ENCODE measurements around the gene MAMSTR. TPM values are rescaled to one million over a fixed set of nuclear protein-coding genes. Genes with fewer than 3 reads are reported as not detected.

The MAMSTR gene
- total RNA-seq, 4 donors from 2014 or later, result 3.4 to 10.8 (median 5.4) TPM

- DNase-seq (no peak), ATAC-seq (no peak)
- Histone ChIP-seq H3K9me3 (no peaks in the 10 kb centered on the region), H3K27me3 (no peaks in the 10 kb centered on the region), H3K4me3 (no peak overlapping the region), H3K27ac (peak overlapping the region in 1 of 4 donors; percentile 1), H3K36me3 (no peaks in the 10 kb centered on the region), H3K4me1 (peaks cover 8 to 17% of the 10 kb centered on the region in 2 donors)
- TF ChIP-seq CTCF (IDR thresholded peaks at IDR 0.05 in 4 of 5, conservative IDR thresholded peaks at IDR 0.05 in 1 of 5) (no peak), POLR2A (IDR thresholded peaks at IDR 0.05) (no peak)
- intact Hi-C loops (cut with DNase I; ENCODE audit: low total_unique reads) (no loop called here), in situ Hi-C loops (cut with MboI; ENCODE audit: low sequenced_read_pairs in 4 of 4) (no loop called here)
Observed at GRCh38 chr19:48750351-48750750, 30.8 kb upstream of the MAMSTR start.

- no peak overlapping the region for H3K4me3 ChIP-seq
- H3K27ac ChIP-seq, result peak overlapping the region in 1 of 4 donors; percentile 1
- in situ Hi-C loops (cut with MboI; ENCODE audit: low sequenced_read_pairs in 4 of 4) (loop anchor here in 2 of 4 donors (10.0 to 25.0 kb wide), 2 partner anchors 105 to 112 kb away; partner anchors contain the start of genes CA11 (in 2 of the 2) and DBP (in 1 of the 2)), intact Hi-C loops (cut with DNase I; ENCODE audit: low total_unique reads) (no loop called here)
- no peaks in the 10 kb centered on the region for H3K36me3 ChIP-seq
- TF ChIP-seq CTCF (IDR thresholded peaks at IDR 0.05 in 4 of 5, conservative IDR thresholded peaks at IDR 0.05 in 1 of 5) (no peak), POLR2A (IDR thresholded peaks at IDR 0.05) (no peak)
- H3K9me3 ChIP-seq, result no peaks in the 10 kb centered on the region
- peaks cover 4 to 12% of the 10 kb centered on the region in 2 donors for H3K4me1 ChIP-seq
- DNase-seq (no peak), ATAC-seq (no peak)
- H3K27me3 ChIP-seq, result no peaks in the 10 kb centered on the region
Observed at GRCh38 chr19:48749571-48750198, 30.2 kb upstream of the MAMSTR start.

GRCh38 chr19:48746738-48747575, 27.4 kb upstream of the MAMSTR start, which contains the start of gene IZUMO1:
Gene IZUMO1, minus strand, starts transcription at chr19:48746909. Its CDS starts 1,050 bp downstream, at chr19:48745859.
- DNase-seq (peak; percentile 68 to 77), ATAC-seq (peak; percentile 87 to 95)
- H3K4me3 ChIP-seq, result peak within 1 kb of the TSS; percentile 41 to 56 (median 48)
- no peaks in the 10 kb centered on the region for H3K9me3 ChIP-seq
- in situ Hi-C loops (cut with MboI; ENCODE audit: low sequenced_read_pairs in 4 of 4) (loop anchor here in 2 of 4 donors (10.0 to 25.0 kb wide), 2 partner anchors 102 to 110 kb away; partner anchors contain the start of genes CA11 (in 2 of the 2) and DBP (in 1 of the 2)), intact Hi-C loops (cut with DNase I; ENCODE audit: low total_unique reads) (no loop called here)
- no peaks in the 10 kb centered on the region for H3K36me3 ChIP-seq
- TF ChIP-seq POLR2A (IDR thresholded peaks at IDR 0.05) (peak in 1 of 2 donors; percentile 53), CTCF (IDR thresholded peaks at IDR 0.05 in 4 of 5, conservative IDR thresholded peaks at IDR 0.05 in 1 of 5) (no peak)
- H3K4me1 ChIP-seq, result peaks cover 4 to 5% of the 10 kb centered on the region in 2 donors
- H3K27me3 ChIP-seq, result no peaks in the 10 kb centered on the region
- peak within 1 kb of the TSS; percentile 73 to 82 (median 80) for H3K27ac ChIP-seq

- Histone ChIP-seq H3K4me3 (no peak overlapping the region), H3K27ac (peak overlapping the region; percentile 73 to 82 (median 80)), H3K36me3 (no peaks in the 10 kb centered on the region), H3K27me3 (no peaks in the 10 kb centered on the region), H3K9me3 (no peaks in the 10 kb centered on the region), H3K4me1 (peaks cover 4 to 5% of the 10 kb centered on the region in 2 donors)
- no peak for ATAC-seq
- in situ Hi-C loops (cut with MboI; ENCODE audit: low sequenced_read_pairs in 4 of 4) (loop anchor here in 2 of 4 donors (10.0 to 25.0 kb wide), 2 partner anchors 101 to 109 kb away; partner anchors contain the start of genes CA11 (in 2 of the 2) and DBP (in 1 of the 2)), intact Hi-C loops (cut with DNase I; ENCODE audit: low total_unique reads) (no loop called here)
- TF ChIP-seq CTCF (IDR thresholded peaks at IDR 0.05 in 4 of 5, conservative IDR thresholded peaks at IDR 0.05 in 1 of 5) (no peak), POLR2A (IDR thresholded peaks at IDR 0.05) (no peak)
- DNase-seq, result no peak
Observed at GRCh38 chr19:48746110-48746509, 26.6 kb upstream of the MAMSTR start.

Measured in gastrocnemius medialis (tissue), 4 donors.